Measurements from ENCODE around the gene DEGS2. TPM values are rescaled to one million over a fixed set of nuclear protein-coding genes. Genes with fewer than 3 reads are reported as not detected.

Gene DEGS2
- total and polyA plus RNA-seq, 3 donors from 2014 or later, result 3.3 to 5.9 (median 3.9) TPM

DNA sequence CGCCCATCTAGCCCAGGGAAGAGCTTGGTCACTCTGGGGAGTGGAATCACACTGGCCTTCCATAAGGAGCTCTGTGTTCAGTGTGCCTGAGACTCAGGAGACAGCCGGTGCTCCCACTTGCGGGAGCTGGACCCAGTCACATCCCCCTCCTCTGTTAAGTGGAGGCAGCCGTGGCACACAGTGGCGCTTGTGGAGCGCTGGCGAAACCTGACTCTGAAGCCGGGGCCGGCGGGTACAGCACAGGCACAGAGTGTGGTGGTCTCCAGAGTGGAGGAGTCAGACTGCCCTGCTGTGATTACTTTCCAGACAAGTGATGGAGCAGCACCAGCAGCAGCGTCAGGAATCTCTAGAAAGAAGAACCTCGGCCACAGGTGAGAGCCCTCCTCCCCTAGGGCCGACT lies 33.0 kb downstream of the DEGS2 start:
- no peaks in the 10 kb centered on the region for H3K36me3 ChIP-seq (ENCODE audit: low read depth, missing control alignments)
- intact Hi-C loops (cut with DNase I; ENCODE audit: low total_unique reads), result no loop called here
- no peak overlapping the region for H3K4me3 ChIP-seq
- no peak overlapping the region for H3K27ac ChIP-seq
- H3K9me3 ChIP-seq, result no peaks in the 10 kb centered on the region
- WGBS, 2 donors, result 90 to 95% methylated on average over 13 of the region's 13 CpGs
- H3K27me3 ChIP-seq, result no peaks in the 10 kb centered on the region
- peaks cover 6% of the 10 kb centered on the region for H3K4me1 ChIP-seq
- TF ChIP-seq POLR2A (IDR thresholded peaks at IDR 0.05) (no peak), CTCF (IDR thresholded peaks at IDR 0.05) (no peak)
- no peak for DNase-seq

DNA sequence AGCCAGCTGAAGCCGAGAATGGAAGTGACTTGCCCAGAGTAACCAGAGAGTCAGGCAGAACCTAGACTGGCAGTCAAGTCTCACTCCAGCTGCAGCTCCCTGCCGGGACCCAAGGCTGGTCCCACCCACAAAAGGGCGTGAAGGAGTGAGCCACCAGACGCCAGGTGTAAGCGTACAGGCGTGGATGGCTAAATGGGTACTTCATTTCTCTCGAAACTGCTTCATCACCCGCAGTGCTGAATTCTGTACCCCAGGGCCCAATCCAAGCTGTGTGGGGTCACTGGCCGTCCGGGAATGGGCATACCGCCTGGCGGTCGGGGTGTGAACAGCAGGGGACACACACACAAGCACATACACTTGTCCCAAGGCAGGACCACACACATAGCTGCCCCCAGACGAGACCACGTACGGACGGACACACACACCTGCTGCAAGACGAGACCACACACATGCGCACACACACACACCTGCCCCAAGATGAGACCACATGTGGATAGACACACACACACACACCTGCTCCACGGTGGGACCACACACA lies 34.8 kb downstream of the DEGS2 start:
- H3K9me3 ChIP-seq, result no peaks in the 10 kb centered on the region
- H3K36me3 ChIP-seq (ENCODE audit: low read depth, missing control alignments), result no peaks in the 10 kb centered on the region
- no peak overlapping the region for H3K27ac ChIP-seq
- no peak overlapping the region for H3K4me3 ChIP-seq
- H3K27me3 ChIP-seq, result no peaks in the 10 kb centered on the region
- no peak for DNase-seq
- TF ChIP-seq CTCF (IDR thresholded peaks at IDR 0.05) (no peak), POLR2A (IDR thresholded peaks at IDR 0.05) (no peak)
- WGBS, 2 donors, result 91 to 100% methylated on average over 7 to 20 of the region's 20 CpGs
- peaks cover 4% of the 10 kb centered on the region for H3K4me1 ChIP-seq
- intact Hi-C loops (cut with DNase I; ENCODE audit: low total_unique reads), result no loop called here

- WGBS, 2 donors, result 92 to 93% methylated on average over 8 to 10 of the region's 10 CpGs
- no peaks in the 10 kb centered on the region for H3K9me3 ChIP-seq
- no peaks in the 10 kb centered on the region for H3K4me1 ChIP-seq
- H3K27ac ChIP-seq, result no peak overlapping the region
- no peaks in the 10 kb centered on the region for H3K27me3 ChIP-seq
- H3K4me3 ChIP-seq, result no peak overlapping the region
- no peaks in the 10 kb centered on the region for H3K36me3 ChIP-seq (ENCODE audit: low read depth, missing control alignments)
- intact Hi-C loops (cut with DNase I; ENCODE audit: low total_unique reads), result no loop called here
- no peak for DNase-seq
- TF ChIP-seq POLR2A (IDR thresholded peaks at IDR 0.05) (no peak), CTCF (IDR thresholded peaks at IDR 0.05) (no peak)
Observed at GRCh38 chr14:100123618-100124017, 35.8 kb downstream of the DEGS2 start.

DNA sequence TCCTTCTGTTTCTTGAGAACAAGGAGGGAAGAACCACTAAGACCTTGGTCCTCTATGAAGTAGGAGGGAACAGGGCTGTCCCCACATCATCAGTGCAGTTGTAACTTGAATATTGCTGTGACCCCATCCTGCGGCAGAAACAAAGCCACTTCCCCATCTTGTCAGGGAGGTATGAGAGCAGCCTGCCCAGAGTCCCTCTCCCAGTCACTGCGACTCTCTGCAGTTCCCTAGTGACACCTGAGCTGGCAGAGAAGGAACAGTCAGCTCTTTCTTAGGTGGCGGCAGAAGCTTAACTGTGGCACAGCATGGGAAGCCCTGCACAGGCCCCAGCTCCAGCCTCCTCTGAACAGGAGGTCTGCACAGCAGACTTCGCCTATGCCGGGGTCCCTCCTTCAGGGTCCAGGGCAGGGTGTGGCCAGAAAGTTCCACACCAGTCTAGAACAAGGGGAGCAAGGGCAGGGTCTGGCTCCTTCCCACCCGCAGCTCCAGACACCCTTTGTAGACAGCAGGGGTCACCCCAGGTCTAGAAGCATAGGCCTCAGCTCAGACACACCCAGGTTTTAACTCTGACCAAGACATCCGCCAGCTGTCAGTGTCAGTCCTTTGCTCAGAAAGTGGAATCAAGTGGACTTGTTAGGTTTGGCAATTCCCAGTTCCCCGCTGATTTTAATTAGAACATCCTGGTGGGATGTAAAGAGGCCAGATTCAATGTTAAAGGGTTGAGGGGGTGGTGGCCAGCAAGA lies 36.8 kb downstream of the DEGS2 start:
- whole genome bisulfite sequencing, 2 donors, result 91 to 94% methylated on average over 3 to 8 of the region's 8 CpGs
- no peak for DNase-seq
- Histone ChIP-seq H3K27ac (no peak overlapping the region), H3K4me1 (no peaks in the 10 kb centered on the region), H3K4me3 (no peak overlapping the region), H3K27me3 (no peaks in the 10 kb centered on the region), H3K36me3 (ENCODE audit: low read depth, missing control alignments) (no peaks in the 10 kb centered on the region), H3K9me3 (no peaks in the 10 kb centered on the region)
- TF ChIP-seq POLR2A (IDR thresholded peaks at IDR 0.05) (no peak), CTCF (IDR thresholded peaks at IDR 0.05) (no peak)
- intact Hi-C loops (cut with DNase I; ENCODE audit: low total_unique reads), result no loop called here

All from testis (tissue), 3 donors.